NB4 (cell line): ENCODE measurements around the gene NFATC2.

Experiments
- POLR2A ChIP-seq: IDR thresholded peaks from 2 replicates; pipeline ENCODE4 v1.6.1; 2011; ENCODE audit warnings: mild to moderate bottlenecking; ENCODE audit not compliant: insufficient read length; ENCODE audit errors: extremely low read depth
- TF ChIP-seq, protein P1 (sequence below): IDR thresholded peaks from one replicate; pipeline ENCODE4 v1.5.1; 2012; ENCODE audit warnings: low read depth, low read length
- TF ChIP-seq, protein P2 (sequence below): IDR thresholded peaks from 2 replicates; pipeline ENCODE4 v1.6.1; 2011; ENCODE audit warnings: low read depth, low read length

DNA sequence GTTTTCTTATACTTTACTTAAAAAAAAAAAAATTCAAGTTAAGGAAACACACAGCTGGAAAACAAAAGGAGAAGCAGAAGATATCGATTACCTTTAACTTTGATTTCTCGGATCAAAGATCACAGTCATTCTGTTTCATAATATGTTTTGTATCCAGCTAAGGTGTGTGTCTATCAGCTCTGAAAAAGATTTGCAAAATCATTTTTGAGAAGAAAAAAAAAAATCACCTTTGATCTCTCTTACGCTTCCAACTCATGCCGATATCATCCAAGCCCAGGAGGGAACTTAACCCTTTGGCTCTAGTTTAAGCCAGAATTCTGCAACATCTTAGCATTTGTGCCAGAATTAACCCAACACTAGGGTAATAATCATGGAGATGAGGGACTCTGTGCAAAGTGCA is 144.0 kb downstream of the NFATC2 start:
- TF ChIP-seq, protein P1, sequence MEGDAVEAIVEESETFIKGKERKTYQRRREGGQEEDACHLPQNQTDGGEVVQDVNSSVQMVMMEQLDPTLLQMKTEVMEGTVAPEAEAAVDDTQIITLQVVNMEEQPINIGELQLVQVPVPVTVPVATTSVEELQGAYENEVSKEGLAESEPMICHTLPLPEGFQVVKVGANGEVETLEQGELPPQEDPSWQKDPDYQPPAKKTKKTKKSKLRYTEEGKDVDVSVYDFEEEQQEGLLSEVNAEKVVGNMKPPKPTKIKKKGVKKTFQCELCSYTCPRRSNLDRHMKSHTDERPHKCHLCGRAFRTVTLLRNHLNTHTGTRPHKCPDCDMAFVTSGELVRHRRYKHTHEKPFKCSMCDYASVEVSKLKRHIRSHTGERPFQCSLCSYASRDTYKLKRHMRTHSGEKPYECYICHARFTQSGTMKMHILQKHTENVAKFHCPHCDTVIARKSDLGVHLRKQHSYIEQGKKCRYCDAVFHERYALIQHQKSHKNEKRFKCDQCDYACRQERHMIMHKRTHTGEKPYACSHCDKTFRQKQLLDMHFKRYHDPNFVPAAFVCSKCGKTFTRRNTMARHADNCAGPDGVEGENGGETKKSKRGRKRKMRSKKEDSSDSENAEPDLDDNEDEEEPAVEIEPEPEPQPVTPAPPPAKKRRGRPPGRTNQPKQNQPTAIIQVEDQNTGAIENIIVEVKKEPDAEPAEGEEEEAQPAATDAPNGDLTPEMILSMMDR, result no peak
- no peak for TF ChIP-seq POLR2A
- TF ChIP-seq, protein P2, sequence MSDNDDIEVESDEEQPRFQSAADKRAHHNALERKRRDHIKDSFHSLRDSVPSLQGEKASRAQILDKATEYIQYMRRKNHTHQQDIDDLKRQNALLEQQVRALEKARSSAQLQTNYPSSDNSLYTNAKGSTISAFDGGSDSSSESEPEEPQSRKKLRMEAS, result no peak
